Measurements from ENCODE around the gene RTN4.
A peak's percentile ranks its signal among the peaks of the same experiment; 100 is the strongest.
"Not testable (repeated sequence)": the region's sequence is repeated elsewhere in the genome, so short reads cannot be mapped to it uniquely, and the experiment has no call there.

RTN4 gene

DNA sequence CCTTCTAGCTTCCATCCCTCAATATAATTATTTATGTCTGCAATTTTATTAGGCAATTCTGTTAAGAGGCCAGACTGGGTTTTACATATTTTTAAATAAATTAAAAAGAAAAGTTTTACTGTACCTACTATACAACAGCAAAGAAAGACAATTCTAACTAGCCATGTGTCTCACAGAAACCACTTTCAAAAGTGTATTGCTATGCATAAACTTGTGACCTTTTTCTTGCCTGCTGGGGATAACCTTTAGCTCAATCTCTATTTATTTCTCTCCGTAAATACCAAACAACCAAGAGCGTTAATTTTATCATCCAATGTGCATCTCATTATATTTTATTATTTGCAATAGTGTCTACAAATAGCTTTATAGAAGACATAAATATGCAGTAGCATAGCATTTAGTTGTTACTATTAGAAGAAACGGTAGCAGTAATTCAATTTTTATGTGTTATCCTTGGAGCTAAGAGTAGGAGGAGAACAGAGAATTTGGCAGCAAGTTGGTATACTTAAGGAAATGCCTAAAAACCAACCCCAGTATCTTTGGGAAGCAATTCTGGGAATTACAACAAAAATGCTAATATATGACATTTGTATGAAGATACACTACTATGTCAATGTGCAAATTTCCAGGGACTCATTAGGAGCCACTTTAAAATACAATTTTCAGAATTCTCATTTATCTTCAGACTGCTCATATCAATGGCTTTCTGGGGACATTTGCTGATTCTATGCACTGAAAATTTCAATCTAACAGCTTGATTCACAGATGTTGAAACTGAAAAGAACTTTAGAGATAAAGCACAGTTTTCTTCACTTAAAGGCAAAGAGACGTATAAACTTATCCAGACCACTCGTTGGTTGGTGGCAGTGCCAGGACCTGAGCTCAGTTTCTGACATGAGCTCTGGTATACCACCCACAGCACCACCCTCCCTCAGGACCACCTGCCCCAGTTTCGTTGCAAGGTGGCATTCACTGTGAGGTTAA is 23.0 kb upstream of the RTN4 start:
- no peak for DNase-seq

DNA sequence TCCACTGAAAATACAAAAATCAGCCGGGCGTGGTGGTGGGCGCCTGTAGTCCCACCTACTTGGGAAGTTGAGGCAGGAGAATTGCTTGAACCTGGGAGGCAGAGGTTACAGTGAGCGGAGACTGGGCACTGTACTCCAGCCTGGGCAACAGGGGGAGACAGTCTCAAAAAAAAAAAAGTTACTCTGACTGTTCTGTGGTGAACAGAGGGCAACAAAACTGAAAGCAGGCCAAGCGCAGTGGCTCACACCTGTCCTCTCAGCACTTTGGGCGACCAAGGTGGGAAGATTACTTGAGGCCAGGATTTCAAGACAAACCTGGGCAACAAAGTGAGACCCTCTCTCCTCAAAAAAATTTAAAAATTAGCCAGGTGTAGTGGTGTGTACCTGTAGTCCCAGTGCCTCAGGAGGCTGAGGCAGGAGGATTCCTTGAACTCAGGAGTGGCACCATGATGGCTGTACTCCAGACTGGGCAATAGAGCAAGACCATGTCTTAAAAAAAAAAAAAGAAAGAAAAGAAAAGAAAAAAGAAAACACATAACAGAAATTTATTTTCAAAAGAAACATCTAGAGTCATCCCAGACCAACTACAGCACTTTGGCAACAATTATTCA is 13.6 kb upstream of the RTN4 start:
- DNase-seq: no peak

DNA sequence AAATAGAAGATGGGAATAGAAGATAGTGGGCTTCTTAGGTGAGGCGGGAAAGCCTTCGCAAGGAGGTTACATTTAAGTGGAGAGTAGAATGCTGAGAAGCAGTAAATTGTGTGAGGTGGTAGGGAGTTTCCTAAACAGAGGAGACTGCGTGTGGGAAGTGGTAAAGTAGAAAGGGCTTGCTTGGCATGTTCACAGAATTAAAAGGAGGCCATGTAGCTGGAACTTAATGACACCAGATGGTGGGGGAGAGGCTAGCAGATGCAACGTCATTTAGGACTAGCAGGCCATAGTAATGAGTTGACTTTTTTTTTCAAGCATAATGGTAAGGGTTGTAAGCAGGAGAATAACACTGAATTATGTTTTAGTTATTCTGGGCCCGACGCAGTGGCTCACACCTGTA is 13.0 kb upstream of the RTN4 start:
- no peak for DNase-seq

DNA sequence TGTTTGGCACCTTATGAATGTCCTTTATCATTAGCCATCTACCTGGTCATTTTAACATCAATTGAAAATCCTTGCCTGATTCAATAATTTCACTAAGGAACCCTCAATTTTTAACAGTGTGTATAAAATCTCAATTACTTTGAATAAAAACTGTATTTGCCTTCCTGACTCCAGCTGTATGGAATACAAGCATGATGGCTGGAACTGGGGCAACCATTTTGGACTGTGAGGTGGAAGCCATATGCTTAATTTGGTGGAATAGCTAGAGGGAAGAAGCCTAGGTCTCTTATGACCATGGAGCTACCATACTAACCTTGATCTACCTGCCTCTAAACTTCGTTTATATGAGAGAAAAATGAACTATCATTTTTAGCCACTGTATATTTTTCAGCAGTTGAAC is 12.5 kb upstream of the RTN4 start:
- no peak for DNase-seq

DNA sequence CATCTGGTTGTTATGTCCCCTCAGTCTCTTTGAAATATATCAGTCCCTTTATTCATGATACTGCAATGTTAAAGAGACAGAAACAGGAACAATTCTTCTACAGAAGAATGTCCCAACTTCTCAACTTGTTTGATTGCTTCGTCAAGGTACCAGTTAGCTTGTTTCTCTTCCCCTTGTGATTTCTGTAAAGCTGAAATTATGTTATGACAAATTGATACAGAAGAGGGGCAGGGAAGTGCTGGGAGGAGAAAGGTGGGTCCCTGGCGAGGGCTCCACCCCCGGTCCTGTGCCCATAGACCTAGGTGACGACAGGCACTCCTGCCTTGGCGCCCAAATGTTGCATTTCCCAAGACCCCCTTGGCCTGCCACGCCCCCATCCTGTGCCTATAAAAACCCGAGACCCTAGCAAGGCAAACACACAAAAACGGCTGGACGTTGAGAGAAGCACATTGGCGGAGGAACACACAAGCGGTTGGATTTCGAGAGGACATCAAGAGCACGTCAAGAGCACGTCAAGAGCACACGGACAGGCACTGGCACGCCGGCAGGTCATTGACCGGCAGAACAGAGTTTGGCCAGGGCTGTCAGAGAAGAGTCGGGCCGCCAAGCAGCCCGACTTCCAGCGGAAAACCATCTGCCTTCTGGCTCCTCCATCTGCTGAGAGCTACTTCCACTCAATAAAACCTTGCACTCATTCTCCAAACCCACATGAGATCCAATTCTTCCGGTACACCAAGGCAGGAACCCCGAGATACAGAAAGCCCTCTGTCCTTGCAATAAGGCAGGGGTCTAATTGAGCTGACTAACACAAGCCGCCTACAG is 11.5 kb upstream of the RTN4 start:
- no peak for DNase-seq

DNA sequence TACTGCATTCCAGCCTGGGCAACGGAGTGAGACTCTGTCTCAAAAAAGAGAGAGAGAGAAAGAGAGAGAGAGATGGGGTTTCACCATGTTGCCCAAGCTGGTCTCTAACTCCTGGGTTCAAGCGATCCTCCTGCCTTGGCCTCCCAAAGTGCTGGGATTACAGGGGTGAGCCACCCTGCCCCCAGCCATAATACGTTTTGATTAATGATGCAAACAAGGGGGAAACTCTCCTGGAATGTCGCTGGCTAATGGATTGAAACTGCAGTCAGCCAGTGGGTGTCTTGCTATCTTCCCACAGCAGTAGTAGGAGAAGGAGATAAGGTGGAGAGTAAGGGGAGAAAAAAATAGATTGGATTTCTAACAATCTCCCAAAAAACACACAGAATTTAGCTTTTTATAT is 9.5 kb upstream of the RTN4 start:
- no peak for DNase-seq

DNA sequence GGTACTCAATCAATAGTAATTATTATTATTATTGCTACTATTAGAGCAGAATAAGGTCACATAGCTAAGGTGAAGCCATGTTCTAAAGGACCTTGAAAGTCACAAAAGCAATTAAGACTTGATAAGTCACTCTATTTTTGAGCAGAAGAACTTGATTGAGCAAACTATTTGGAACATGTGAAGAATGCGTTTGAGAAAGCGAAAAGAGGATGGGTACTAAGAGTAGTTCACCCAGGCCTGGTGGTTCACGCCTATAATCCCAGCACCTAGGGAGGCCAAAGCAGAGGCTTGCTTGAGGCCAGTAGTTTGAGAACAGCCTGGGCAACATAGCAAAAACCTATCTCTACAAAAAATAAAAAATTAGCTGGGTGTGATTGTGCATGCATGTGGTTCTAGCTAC is 7.2 kb upstream of the RTN4 start:
- DNase-seq: no peak

DNA sequence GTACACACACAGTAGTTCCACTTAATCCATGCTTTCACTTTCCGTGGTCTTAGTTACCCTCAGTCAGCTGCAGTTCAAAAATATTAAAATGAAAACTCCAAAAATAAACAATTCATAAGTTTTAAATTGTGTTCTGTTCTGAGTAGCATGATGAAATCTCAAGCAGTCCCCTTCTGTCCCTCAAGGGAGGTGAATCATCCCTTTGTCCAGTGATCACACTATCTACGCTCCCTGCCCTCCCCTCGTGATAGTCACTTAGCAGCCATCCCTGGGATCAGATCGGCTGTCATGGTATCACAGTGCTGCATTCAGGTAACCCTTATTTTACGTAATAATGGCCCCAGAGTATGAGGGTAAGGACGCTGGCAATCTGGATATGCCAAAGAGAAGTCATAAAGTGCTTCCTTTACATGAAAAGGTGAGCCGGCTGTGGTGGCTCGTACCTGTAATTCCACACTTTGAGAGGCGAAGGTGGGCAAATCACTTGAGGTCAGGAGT is 5.8 kb upstream of the RTN4 start:
- DNase-seq: no peak

DNA sequence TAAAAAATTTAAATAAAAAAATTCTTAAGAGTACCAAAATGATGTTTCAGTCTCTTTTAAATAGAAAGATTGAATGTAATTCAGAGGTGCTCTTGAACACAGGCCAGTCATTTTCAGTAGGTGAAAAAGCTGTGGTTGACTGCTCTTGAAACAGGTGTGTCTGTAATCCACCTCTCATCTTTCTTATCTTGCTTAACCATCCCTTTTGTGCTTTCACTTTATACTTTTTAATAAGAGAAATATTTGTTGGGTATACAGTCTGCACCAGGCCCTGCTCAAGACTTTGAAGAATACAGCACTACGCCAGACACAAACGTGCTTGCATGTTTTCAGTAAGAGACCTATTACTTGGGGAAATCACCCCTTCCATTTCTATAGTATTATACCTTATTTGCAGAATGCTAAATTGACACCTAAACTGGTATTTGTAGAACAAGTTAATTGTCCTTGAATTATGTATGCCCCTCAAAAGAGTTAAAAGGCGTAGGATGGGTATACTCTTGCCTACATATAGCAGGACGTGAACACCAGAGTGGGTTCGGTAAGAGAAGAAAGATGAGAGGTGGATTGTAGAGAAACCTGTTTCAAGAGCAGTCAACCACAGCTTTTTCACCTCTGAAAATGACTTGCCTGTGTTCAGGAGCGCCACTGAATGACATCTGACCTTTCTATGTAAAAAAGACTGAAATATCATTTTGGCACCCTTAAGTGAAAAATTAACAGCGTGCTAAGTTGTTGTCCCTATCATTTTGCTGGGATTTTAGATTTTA is 4.0 kb upstream of the RTN4 start:
- no peak for DNase-seq

DNA sequence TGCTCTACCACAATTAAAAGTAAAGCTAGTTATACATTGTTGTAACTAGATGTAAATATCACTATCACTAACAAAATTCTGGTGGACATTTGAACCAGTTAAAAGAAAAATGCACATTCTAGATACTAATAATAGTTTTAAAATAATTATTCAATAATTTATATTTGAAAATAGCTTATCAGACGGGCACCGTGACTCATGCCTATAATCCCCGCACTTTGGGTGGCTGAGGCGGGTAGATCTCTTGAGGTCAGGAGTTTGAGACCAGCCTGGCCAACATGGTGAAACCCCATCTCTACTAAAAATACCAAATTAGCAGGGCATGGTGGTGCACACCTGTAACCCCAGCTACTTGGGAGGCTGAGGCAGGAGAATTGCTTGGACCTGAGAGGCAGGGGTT is 3.0 kb upstream of the RTN4 start:
- not testable (repeated sequence) for DNase-seq

DNA sequence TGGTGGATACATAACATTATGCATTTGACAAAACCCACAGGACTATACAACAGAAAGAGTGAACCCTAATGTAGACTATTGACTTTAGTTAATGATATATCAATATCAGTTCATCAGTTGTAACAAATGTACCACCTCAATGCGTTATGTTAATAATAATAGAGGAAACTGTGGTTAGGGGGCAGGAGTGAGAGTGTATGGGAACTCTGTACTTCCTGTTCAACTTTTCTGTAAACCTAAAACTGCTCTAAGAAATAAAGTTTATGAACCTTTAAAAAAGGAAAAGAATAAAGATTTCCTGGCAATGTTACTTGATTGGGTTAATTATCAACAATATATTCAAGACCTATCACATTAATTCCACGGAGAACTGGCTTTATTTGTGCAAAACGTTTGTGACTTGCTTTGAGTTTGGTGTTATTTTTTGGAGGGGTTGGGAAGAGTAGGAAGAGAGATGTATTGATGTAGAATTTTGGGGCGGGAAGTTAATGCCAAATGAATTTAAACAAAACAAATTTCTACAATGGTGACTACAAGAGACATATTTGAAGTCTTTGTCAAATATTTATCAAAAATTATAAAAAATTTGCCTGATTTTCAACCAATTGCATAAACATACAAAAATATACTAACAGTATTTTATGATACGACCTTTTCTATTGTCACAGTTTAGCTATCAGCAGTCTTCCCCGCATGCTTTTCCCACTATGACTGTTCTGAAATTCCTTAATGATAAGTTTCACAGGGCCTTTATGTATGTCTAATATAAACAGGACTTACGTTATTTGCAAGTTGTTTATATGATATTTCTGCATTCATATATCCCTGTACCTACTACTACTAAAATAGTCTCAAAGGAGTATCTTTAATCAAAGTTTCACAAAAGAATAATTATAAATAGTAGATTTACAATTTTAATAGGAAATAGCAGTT is 2.1 kb upstream of the RTN4 start:
- DNase-seq: no peak

DNA sequence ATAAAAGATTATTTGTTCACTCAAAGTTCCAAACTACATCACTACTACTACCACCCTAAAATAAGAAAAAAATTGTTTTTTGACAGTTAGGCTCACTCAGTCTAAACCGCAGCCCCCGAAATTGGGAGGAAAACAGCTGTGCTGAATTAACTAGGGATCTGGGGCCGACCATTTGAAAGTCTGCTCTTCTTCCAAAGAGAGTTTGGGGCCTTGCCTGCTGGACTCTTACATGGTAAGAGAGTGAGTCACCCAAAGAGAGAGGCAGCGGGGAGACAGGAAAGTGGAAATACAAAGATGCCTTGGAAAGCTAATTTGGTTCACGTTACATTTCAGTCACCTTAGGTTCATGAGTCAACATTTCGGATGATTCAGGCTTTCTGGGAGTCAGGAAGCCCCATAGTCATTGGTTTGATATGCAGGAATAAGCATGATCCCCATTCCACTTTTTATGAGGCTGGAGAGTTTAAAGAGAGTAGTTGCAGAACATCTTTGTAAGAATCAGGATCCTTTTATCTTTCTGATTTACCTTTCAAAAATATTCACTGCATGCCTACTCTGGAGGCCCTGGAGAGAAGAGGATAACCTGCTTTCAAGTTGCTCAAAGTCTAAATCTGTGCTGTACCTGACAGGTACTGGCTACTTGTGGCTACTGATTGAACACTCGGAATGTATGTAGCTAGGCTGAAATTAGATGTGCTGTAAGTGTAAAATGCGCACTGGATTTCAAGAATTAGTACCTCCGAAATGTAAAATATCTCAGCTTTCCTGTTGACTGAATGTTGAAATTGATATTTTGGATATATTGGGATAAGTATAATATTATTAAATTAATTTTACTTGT is 995 bp upstream of the RTN4 start:
- peak; percentile 28 for DNase-seq

DNA sequence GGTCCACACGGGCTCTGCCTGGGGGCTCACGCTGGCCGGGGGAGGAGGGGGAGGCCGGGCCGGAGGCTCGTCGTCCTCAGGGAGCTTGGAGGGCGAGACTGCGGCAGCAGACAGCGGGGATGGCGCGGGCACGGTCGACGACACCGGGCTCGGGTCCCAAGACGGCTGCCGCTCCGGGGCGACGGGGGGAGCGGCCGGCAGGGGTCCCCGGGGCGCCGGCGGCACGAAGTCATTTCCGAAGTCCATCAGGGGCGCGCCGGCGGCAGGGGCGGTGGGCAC is 491 bp downstream of the RTN4 start:
- DNase-seq: no peak

DNA sequence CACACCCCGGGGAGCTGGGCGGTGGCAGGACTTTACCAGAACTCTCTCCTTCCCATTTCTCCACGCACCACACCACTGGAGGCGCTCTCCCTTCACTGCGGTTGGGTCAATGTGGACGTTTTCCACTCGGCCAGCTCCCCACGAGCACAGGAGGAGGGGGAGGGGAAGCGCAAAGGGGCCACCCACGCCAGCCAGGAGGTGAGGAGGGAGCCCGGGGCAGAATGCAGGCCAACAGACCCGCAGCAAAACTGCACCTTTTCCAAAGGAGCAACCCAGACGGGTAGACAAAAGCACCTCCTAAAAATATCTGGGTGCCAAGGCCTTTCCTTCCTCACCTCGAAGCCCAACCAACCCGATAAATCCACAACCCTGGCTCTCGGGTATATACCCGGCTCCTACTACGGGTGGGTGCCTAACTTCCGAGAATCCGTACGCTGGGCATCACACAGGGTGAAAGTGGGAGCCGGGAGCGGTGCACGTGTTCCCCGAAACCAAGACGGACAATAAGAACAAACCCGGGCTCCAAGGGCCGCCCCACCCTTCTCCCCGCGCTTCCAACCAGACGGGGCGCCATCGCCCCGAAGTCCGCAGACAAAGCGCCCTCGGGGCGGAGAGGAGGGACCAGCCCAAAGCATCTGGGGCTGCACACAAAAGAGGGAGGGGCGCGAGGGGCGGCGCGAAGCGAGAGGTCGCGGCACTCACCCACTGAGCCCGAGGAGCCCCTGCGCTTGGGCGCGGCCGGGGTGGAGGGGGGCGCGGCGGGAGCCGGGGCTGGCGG is 1.0 kb downstream of the RTN4 start:
- peak; percentile 8 for DNase-seq

DNA sequence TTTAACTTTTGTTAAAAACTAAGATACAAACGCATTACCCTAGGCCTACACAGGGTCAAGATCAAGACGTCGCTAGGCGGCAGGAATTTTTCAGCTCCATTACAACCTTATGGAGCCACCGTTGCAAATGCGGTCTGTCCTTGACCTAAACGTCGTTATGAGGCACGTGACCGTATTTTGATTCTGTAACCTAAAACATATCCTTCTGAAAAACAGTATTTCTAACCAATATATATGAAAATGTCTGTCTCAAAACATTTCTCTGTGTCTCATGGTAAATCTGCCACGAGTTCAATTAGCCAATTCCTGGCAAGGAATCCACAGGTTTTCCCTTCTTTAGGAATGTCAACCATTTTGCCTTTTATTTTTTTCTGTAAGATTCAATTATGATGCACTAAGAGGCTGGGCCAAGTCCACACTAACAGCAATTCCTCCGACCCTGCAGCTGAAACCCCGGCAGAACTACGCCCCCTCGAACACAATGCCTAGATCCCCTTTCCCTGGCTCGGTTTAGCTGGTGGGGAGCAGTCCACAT is 1.7 kb downstream of the RTN4 start:
- DNase-seq: peak; percentile 1

DNA sequence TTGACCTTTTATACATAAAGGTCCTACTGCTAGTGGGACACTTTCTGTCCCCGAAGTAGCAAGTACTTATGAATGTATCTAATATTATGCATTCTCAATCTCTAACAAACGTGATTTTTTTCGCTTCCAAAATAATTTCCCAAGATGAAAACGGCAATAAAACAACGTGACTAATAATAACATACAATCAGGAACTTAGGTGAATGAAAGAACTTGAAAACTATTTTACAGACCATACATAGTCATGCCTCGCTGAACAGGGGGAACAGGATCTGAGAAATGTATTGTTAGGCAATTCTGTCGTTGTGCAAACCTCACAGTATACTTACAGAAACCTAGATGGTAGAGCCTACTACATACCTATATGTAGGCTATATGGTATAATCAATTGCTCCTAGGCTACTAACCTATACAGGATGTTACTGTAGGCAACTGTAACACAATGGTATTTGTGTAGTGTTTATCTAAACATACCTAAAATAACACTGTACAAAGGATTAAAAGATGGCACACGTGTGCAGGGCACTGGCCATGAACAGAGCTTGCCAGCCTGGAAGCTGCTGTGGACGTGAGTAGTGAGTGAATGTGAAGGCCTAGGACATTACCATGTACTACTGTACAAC is 2.5 kb downstream of the RTN4 start:
- DNase-seq: no peak

DNA sequence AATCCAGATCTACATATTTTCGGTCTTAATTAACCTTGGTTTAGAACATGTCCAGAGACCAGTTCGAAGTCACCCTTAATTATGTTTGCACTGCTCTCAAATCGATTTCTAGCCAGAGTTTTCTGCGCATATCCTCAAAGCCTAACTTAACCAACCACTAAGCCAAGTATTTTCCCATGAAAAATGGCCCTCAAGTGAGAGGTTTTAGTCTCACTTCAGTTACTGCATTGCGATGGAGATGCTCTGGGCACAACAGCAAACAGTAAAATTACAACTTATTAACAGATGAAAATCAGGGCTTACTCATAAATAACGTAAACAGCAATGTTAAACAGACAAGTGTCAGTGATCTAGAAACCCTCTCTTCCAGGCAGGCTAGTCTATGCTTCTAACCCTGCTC is 4.5 kb downstream of the RTN4 start:
- no peak for DNase-seq

DNA sequence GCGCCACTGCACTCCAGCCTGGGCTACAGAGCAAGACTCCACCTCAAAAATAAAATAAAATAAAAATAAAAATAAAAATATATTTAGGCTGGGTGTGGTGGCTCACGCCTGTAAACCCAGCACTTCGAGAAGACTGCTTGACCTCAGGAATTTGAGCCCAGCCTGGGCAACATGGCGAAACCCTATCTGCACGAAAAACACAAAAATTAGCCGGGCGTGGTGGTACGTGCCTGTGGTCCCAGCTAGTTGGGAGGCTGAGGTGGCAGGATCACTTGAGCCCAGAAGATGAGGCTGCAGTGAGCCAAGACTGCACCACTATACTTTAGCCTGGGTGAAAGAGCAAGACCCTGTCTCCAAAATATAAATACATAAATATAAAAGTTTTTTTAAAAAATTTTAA is 6.4 kb downstream of the RTN4 start:
- no peak for DNase-seq

DNA sequence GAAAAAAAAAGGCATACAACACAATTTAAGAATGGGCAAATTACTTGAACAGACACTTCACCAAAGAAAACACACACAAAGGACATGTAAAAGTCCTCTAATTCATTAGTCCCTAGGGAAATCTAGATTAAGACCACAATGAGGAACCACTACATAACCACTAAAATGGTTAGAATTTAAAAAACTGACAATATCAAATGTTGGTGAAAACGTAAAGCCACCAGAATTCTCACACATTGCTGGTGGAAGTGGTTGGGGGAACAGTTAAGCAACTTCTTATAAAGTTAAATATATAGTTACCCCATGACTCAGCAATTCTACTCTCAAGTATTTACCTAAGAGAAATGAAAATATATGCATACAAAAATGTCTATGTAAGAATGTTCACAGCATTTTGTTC is 11.8 kb downstream of the RTN4 start:
- no peak for DNase-seq
